Transverse colon (tissue), 4 donors: ENCODE data around the gene SLC22A4. TPM values are rescaled to one million over a fixed set of nuclear protein-coding genes. Genes with fewer than 3 reads are reported as not detected.
A peak's percentile ranks its signal among the peaks of the same experiment; 100 is the strongest.

Source experiments
- DNase-seq: peaks from one replicate; pipeline ENCODE4 v3.0.0-alpha.2; 2019
- H3K27ac ChIP-seq, 4 donors: fragments of 200-600 bp; sonication (generic); 2 replicates each; pipeline ENCODE4 v1.5.1; 2016 to 2018; ENCODE audit warnings: inconsistent platforms in 4 of 4
- H3K27me3 ChIP-seq: fragments of 200-600 bp; sonication (generic); 2 replicates; pipeline ENCODE4 v1.5.1; 2017; ENCODE audit warnings: inconsistent platforms
- H3K36me3 ChIP-seq, 4 donors: fragments of 200-600 bp; sonication (generic); 2 replicates each; pipeline ENCODE4 v1.5.1; 2017 to 2019; ENCODE audit warnings: inconsistent platforms in 4 of 4
- H3K4me1 ChIP-seq, 4 donors: fragments of 200-600 bp; sonication (generic); 2 replicates each; pipeline ENCODE4 v1.5.1; 2017 to 2020; ENCODE audit warnings: inconsistent platforms in 4 of 4
- H3K4me3 ChIP-seq, 4 donors: fragments of 200-600 bp; sonication (generic); 1 replicate in 1 of 4; 2 replicates in 3 of 4; pipeline versions ENCODE4 v1.5.1 to v1.6.1; 2017 to 2019; ENCODE audit warnings: inconsistent platforms in 4 of 4
- H3K9me3 ChIP-seq, 2 donors: fragments of 200-600 bp; sonication (generic); 2 replicates each; pipeline ENCODE4 v1.5.1; 2017 to 2019; ENCODE audit warnings: inconsistent platforms in 2 of 2
- EP300 ChIP-seq: sonication (generic); formaldehyde crosslinking; IDR thresholded peaks from one replicate; pipeline ENCODE4 v1.6.1; 2017; ENCODE audit warnings: antibody characterized with exemption, low read depth
- POLR2A ChIP-seq: fragments of 450-650 bp; IDR thresholded peaks from one replicate; pipeline ENCODE4 v1.6.1; 2016; ENCODE audit warnings: antibody characterized with exemption, mild to moderate bottlenecking, moderate library complexity
- POLR2AphosphoS5 ChIP-seq, 3 donors: sonication (generic); formaldehyde crosslinking; IDR thresholded peaks; one replicate each; pipeline ENCODE4 v1.6.1; 2016; ENCODE audit warnings: antibody characterized with exemption in 3 of 3
- WGBS, 2 donors: methylation state at CpG; one replicate each; pipeline ENCODE4 v1.1.5; 2018; ENCODE audit warnings: low coverage in 1 of 2; 5-methylcytosine and 5-hydroxymethylcytosine counted together
- in situ Hi-C, 4 donors: fragments of 200-750 bp; cut with MboI; loops; one replicate each; pipeline versions ENCODE4 v1.15.0 to v1.15.1; 2017; ENCODE audit warnings: low sequenced_read_pairs in 3 of 4, low pct_ligation_motif_present in 1 of 4, low pct_unique_long_range_greater_than_20kb in 1 of 4
- intact Hi-C: fragments of 100-400 bp; cut with DNase I; formaldehyde crosslinking; loops from one replicate; pipeline ENCODE4 v1.15.1; 2023; ENCODE audit warnings: low total_unique reads
- total RNA-seq, 4 donors: library from RNA; depleted of rRNA; stranded (reverse); fragments of >200 nt; gene quantifications; one replicate each; pipeline ENCODE4 v1.1.0, GENCODE V29; 2016
- TF ChIP-seq, protein P1 (sequence below), 5 experiments: fragments of 200-600 bp in 3 of 5; fragments of 450-650 bp in 2 of 5; sonication (generic) in 3 of 5; IDR thresholded peaks; 1 replicate in 2 of 5; 2 replicates in 3 of 5; pipeline ENCODE4 v1.5.1; 2016 to 2017; ENCODE audit warnings: antibody characterized with exemption in 5 of 5, inconsistent platforms in 3 of 5, mild to moderate bottlenecking in 2 of 5, moderate library complexity in 1 of 5

The SLC22A4 gene
- total RNA-seq, 4 donors from 2014 or later = 1.6 to 48.3 (median 14.5) TPM; not detected in 1

DNA sequence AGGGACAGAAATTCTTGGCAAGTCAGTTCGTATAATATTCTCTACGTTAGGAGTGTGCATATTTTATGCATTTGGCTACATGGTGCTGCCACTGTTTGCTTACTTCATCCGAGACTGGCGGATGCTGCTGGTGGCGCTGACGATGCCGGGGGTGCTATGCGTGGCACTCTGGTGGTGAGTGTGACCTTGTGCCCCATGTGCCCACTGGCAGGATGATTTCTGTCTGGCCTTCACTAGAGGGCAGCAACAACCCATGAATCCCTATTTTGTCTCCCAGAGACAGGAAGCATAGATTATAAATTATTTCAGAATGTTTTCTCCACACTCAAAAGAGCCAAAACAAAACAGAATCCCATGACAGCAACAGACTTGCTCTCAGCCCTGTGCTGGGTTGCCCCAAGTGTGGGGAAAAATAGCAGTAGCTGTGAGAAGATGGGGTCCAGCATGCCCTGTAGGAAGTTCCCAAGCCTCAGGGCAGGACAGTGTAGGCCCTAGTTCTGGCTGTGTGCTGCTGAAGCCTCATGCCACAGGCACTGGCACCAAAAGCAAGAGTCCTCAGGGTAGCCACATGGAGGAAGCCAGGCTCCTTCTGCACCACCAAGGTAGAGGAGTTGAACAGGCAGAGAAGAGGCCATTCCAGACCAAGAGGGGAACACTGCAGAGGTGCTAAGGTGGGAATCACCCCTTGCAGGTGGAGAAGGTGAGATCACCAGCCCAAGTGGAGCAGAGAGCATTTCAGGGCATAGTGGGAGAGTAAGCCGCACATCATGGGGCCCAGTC, 91.3 kb downstream of the SLC22A4 start:
- peak; percentile 66 for DNase-seq
- 29 to 80% methylated on average over 1 to 9 of the region's 9 CpGs for WGBS, 2 donors
- peak overlapping the region; percentile 85 to 90 (median 87) for H3K27ac ChIP-seq
- in situ Hi-C loops = loop anchor here (10.0 to 25.0 kb wide), 5 partner anchors 119 to 452 kb away; partner anchors contain the start of genes SOWAHA (in 2 of the 4), SEPTIN8 (in 1 of the 4) and SHROOM1 (in 1 of the 4)
- no peak for TF ChIP-seq POLR2AphosphoS5 (IDR thresholded peaks at IDR 0.05)
- TF ChIP-seq, protein P1, sequence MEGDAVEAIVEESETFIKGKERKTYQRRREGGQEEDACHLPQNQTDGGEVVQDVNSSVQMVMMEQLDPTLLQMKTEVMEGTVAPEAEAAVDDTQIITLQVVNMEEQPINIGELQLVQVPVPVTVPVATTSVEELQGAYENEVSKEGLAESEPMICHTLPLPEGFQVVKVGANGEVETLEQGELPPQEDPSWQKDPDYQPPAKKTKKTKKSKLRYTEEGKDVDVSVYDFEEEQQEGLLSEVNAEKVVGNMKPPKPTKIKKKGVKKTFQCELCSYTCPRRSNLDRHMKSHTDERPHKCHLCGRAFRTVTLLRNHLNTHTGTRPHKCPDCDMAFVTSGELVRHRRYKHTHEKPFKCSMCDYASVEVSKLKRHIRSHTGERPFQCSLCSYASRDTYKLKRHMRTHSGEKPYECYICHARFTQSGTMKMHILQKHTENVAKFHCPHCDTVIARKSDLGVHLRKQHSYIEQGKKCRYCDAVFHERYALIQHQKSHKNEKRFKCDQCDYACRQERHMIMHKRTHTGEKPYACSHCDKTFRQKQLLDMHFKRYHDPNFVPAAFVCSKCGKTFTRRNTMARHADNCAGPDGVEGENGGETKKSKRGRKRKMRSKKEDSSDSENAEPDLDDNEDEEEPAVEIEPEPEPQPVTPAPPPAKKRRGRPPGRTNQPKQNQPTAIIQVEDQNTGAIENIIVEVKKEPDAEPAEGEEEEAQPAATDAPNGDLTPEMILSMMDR (IDR thresholded peaks at IDR 0.05) = peak; percentile 64 to 81 (median 66)
- intact Hi-C loops = no loop called here
- no peaks in the 10 kb centered on the region for H3K9me3 ChIP-seq
- H3K27me3 ChIP-seq = no peaks in the 10 kb centered on the region
- no peak overlapping the region for H3K4me3 ChIP-seq
- no peaks in the 10 kb centered on the region for H3K36me3 ChIP-seq
- H3K4me1 ChIP-seq = peaks cover 29 to 54% (median 41%) of the 10 kb centered on the region in 4 donors

DNA sequence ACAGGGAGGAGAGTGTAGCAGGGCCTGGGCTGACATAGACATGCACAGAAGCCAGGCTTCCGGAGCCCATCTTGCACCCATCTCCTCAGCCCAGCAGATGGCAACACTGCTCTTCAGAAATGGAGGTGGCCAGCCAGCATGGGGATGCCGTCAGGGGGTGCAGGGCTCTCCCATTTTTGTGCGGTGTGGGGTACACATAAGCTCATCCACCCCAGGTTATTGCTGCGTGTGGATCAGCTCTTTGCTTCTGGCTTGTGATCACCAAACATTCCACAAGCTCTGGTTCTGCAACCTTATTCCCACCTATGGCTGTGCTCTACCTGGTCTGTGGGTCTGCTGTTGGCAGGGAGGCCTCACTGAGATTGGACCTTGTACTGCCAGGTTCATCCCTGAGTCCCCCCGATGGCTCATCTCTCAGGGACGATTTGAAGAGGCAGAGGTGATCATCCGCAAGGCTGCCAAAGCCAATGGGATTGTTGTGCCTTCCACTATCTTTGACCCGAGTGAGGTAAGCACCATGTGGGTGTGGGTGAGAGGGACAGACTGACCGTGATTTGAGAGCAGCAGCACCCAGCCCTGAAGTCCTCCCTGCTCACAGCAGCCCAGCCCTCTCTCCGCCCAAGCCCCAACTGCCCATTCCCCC, 92.6 kb downstream of the SLC22A4 start:
- WGBS, 2 donors = 0 to 22% methylated on average over 1 to 9 of the region's 10 CpGs
- Histone ChIP-seq H3K4me1 (peaks cover 29 to 54% (median 41%) of the 10 kb centered on the region in 4 donors), H3K9me3 (no peaks in the 10 kb centered on the region), H3K4me3 (no peak overlapping the region), H3K27ac (peak overlapping the region; percentile 85 to 90 (median 87)), H3K36me3 (no peaks in the 10 kb centered on the region), H3K27me3 (no peaks in the 10 kb centered on the region)
- peak; percentile 81 for DNase-seq
- in situ Hi-C loops (loop anchor here (10.0 to 25.0 kb wide), 5 partner anchors 118 to 451 kb away; partner anchors contain the start of genes SOWAHA (in 2 of the 4), SEPTIN8 (in 1 of the 4) and SHROOM1 (in 1 of the 4)), intact Hi-C loops (loop anchor here (1.0 kb wide), 1 partner anchor 112 kb away; no protein-coding TSS in a partner anchor)
- TF ChIP-seq EP300 = no peak
- peak in 1 of 3 donors; percentile 28 for TF ChIP-seq POLR2AphosphoS5 (IDR thresholded peaks at IDR 0.05)
- TF ChIP-seq, protein P1 (IDR thresholded peaks at IDR 0.05) = peak; percentile 76 to 91 (median 84)

DNA sequence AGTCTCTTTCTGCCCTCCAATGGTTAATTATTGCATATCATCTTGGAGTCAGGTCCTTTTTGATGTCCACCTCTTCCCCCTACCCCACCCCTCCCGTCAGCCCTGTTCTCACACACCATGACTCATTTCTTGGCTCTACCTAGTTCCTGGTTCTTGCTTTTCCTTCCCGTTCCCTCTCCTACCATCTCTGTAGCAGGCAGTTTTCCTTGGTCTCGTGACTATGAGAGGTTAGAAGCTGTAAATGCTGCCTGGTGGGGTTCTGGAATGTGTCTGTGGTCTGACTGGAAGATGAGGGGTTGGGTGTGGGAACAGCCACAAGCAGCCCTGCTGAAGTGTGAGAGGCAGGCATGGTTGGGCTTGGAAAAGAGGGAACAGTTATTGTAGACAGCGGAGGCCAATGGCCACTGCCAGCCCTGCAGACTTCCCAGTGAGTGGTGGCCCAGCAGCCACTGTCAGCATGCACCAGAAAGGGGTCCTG, 93.5 kb downstream of the SLC22A4 start:
- peak overlapping the region; percentile 85 to 90 (median 87) for H3K27ac ChIP-seq
- peak; percentile 27 for TF ChIP-seq POLR2A
- TF ChIP-seq, protein P1 (IDR thresholded peaks at IDR 0.05) = peak in 1 of 5 experiments; percentile 30
- TF ChIP-seq POLR2AphosphoS5 (IDR thresholded peaks at IDR 0.05) = peak; percentile 83 to 88 (median 83)
- TF ChIP-seq EP300 = peak; percentile 81
- in situ Hi-C loops (loop anchor here (10.0 to 25.0 kb wide), 5 partner anchors 117 to 450 kb away; partner anchors contain the start of genes SOWAHA (in 2 of the 4), SEPTIN8 (in 1 of the 4) and SHROOM1 (in 1 of the 4)), intact Hi-C loops (loop anchor here (1.0 kb wide), 1 partner anchor 111 kb away; no protein-coding TSS in a partner anchor)
- H3K27me3 ChIP-seq = no peaks in the 10 kb centered on the region
- H3K4me1 ChIP-seq = peaks cover 29 to 54% (median 41%) of the 10 kb centered on the region in 4 donors
- H3K4me3 ChIP-seq = no peak overlapping the region
- H3K9me3 ChIP-seq = no peaks in the 10 kb centered on the region
- peak; percentile 73 for DNase-seq
- H3K36me3 ChIP-seq = no peaks in the 10 kb centered on the region
- WGBS, 2 donors = 14 to 25% methylated on average over 2 to 4 of the region's 4 CpGs
